ENCODE measurements around the gene AP4B1.

- no peak for TF ChIP-seq POLR2A (IDR thresholded peaks at IDR 0.05; ENCODE audit: low read depth, low read length)
- no peak for TF ChIP-seq POLR2AphosphoS5 (IDR thresholded peaks at IDR 0.05; ENCODE audit: low read depth, low read length)
- no peak for TF ChIP-seq SPI1 (IDR thresholded peaks at IDR 0.05; ENCODE audit: low read depth, low read length)
Measured at GRCh38 chr1:113917400-113918082, 12.9 kb upstream of the AP4B1 start.
